SK-N-SH (cell line): ENCODE results near the gene PRKN. TPM values are rescaled to one million over a fixed set of nuclear protein-coding genes. Genes with fewer than 3 reads are reported as not detected.

Experiments used
- CTCF ChIA-PET: fragments of 300-600, 350-600 bp; formaldehyde crosslinking; extraction: SDS; loops from one replicate; lab custom pipeline; 2021; lab: Yijun Ruan, JAX
- POLR2A ChIA-PET: fragments of 350-600 bp; sonication (Branson Sonifier 250); formaldehyde crosslinking; extraction: SDS; loops from one replicate; lab custom pipeline; 2020; ENCODE audit warnings: antibody characterized with exemption, inconsistent platforms; lab: Yijun Ruan, JAX
- DNase-seq: peaks from one replicate; pipeline ENCODE4 v3.0.0; 2012
- H2AFZ ChIP-seq: fragments of 200-600 bp; sonication (generic); 2 replicates; pipeline ENCODE4 v1.8.1; 2016; ENCODE audit warnings: antibody characterized with exemption, mild to moderate bottlenecking, low read depth
- H3F3A ChIP-seq: fragments of 200-600 bp; sonication (generic); replicated peaks from 2 replicates; pipeline ENCODE3; 2016; ENCODE audit warnings: antibody characterized with exemption, mild to moderate bottlenecking; ENCODE audit not compliant: insufficient read depth
- H3K27ac ChIP-seq, 2 experiments: fragments of 200-500 bp in 1 of 2; fragments of 200-600 bp in 1 of 2; sonication (Bioruptor generic) in 1 of 2; sonication (generic), shearing (Covaris generic) in 1 of 2; 2 replicates each; pipeline versions ENCODE4 v1.5.1 to v1.6.1; 2014 to 2016; ENCODE audit warnings: low read depth in 2 of 2, inconsistent platforms in 1 of 2, low read length in 1 of 2, mild to moderate bottlenecking in 1 of 2, mixed read lengths in 1 of 2
- H3K27me3 ChIP-seq: fragments of 200-600 bp; sonication (generic), shearing (Covaris generic); 2 replicates; pipeline ENCODE4 v1.6.1; 2016; ENCODE audit warnings: mixed run types; ENCODE audit not compliant: insufficient read depth
- H3K36me3 ChIP-seq, 2 experiments: fragments of 200-500 bp in 1 of 2; fragments of 200-600 bp in 1 of 2; sonication (Bioruptor generic) in 1 of 2; sonication (generic) in 1 of 2; replicated peaks in 1 of 2; 2 replicates each; pipeline versions ENCODE3 to v1.5.1; 2014 to 2016; ENCODE audit warnings: low read length in 1 of 2, mild to moderate bottlenecking in 1 of 2; ENCODE audit not compliant: insufficient read depth in 2 of 2, control insufficient read depth in 1 of 2
- H3K4me1 ChIP-seq, 2 experiments: fragments of 200-500 bp in 1 of 2; fragments of 200-600 bp in 1 of 2; sonication (Bioruptor generic) in 1 of 2; sonication (generic), shearing (Covaris generic) in 1 of 2; 2 replicates each; pipeline versions ENCODE4 v1.5.1 to v1.6.1; 2014 to 2016; ENCODE audit warnings: low read depth in 1 of 2, low read length in 1 of 2, mixed run types in 1 of 2; ENCODE audit not compliant: insufficient read depth in 2 of 2, control insufficient read depth in 1 of 2
- H3K4me2 ChIP-seq: fragments of 200-600 bp; sonication (generic), shearing (Covaris generic); 2 replicates; pipeline ENCODE4 v1.6.1; 2017; ENCODE audit warnings: mixed run types
- H3K4me3 ChIP-seq, 2 experiments: fragments of 200-500 bp in 1 of 2; fragments of 200-600 bp in 1 of 2; sonication (Bioruptor generic) in 1 of 2; sonication (generic), shearing (Covaris generic) in 1 of 2; 2 replicates each; pipeline versions ENCODE4 v1.5.1 to v1.8.1; 2014 to 2016; ENCODE audit warnings: low read depth in 2 of 2, inconsistent platforms in 1 of 2, low read length in 1 of 2, mild to moderate bottlenecking in 1 of 2, mixed read lengths in 1 of 2, moderate library complexity in 1 of 2
- H3K79me2 ChIP-seq: fragments of 200-600 bp; sonication (generic); 2 replicates; pipeline ENCODE4 v1.8.1; 2017; ENCODE audit warnings: mild to moderate bottlenecking; ENCODE audit not compliant: insufficient read depth
- H3K9ac ChIP-seq: fragments of 200-600 bp; sonication (generic); 2 replicates; pipeline ENCODE4 v1.6.1; 2017; ENCODE audit warnings: mixed run types
- H3K9me2 ChIP-seq: fragments of 200-600 bp; sonication (generic); 2 replicates; pipeline ENCODE4 v1.6.1; 2017; ENCODE audit warnings: mixed run types
- H3K9me3 ChIP-seq: fragments of 200-600 bp; sonication (generic); 2 replicates; pipeline ENCODE4 v1.6.1; 2017; ENCODE audit warnings: mixed run types, mild to moderate bottlenecking, moderate library complexity
- H4K20me1 ChIP-seq: fragments of 200-600 bp; sonication (generic); 2 replicates; pipeline ENCODE4 v1.6.1; 2017; ENCODE audit warnings: mild to moderate bottlenecking, mixed run types; ENCODE audit not compliant: insufficient read depth
- CHD2 ChIP-seq: fragments of 150-350 bp; IDR thresholded peaks from 2 replicates; pipeline ENCODE4 v1.6.1; 2018; ENCODE audit warnings: low read length; ENCODE audit not compliant: partially characterized antibody
- FOXJ3 ChIP-seq: sonication (generic); formaldehyde crosslinking; IDR thresholded peaks from 2 replicates; pipeline ENCODE4 v1.5.1; 2020; ENCODE audit warnings: mild to moderate bottlenecking, missing genetic modification reagents
- GABPA ChIP-seq: IDR thresholded peaks from 2 replicates; pipeline ENCODE4 v1.4.0; 2012; ENCODE audit warnings: low read depth, mild to moderate bottlenecking
- IRF3 ChIP-seq: fragments of 150-350 bp; IDR thresholded peaks from 2 replicates; pipeline ENCODE4 v1.6.1; 2016; ENCODE audit warnings: mild to moderate bottlenecking, low read depth, low read length
- JUND ChIP-seq: IDR thresholded peaks from 2 replicates; pipeline ENCODE4 v1.4.0; 2012
- MXI1 ChIP-seq: IDR thresholded peaks from 2 replicates; pipeline ENCODE4 v1.6.1; 2012; ENCODE audit warnings: mild to moderate bottlenecking, low read depth, low read length, improper control_type of control experiment
- REST ChIP-seq: IDR thresholded peaks from 2 replicates; pipeline ENCODE4 v1.6.1; 2012; ENCODE audit warnings: mild to moderate bottlenecking, low read depth, low read length, moderate library complexity
- RFX5 ChIP-seq: IDR thresholded peaks from 2 replicates; pipeline ENCODE4 v1.6.1; 2012; ENCODE audit warnings: mild to moderate bottlenecking, improper control_type of control experiment, low read length
- SMC3 ChIP-seq: IDR thresholded peaks from 2 replicates; pipeline ENCODE4 v1.6.1; 2012; ENCODE audit warnings: low read depth, low read length, improper control_type of control experiment
- TAF1 ChIP-seq: IDR thresholded peaks from 2 replicates; pipeline ENCODE4 v1.6.1; 2012; ENCODE audit warnings: low read depth, mild to moderate bottlenecking, low read length, moderate library complexity, borderline replicate concordance
- TEAD4 ChIP-seq: IDR thresholded peaks from 2 replicates; pipeline ENCODE4 v1.4.0; 2012; ENCODE audit warnings: mild to moderate bottlenecking, borderline replicate concordance; ENCODE audit not compliant: insufficient read depth
- USF1 ChIP-seq: IDR thresholded peaks from 2 replicates; pipeline ENCODE4 v1.4.0; 2012; ENCODE audit warnings: low read depth, borderline replicate concordance
- YY1 ChIP-seq: IDR thresholded peaks from 2 replicates; pipeline ENCODE4 v1.4.0; 2012; ENCODE audit warnings: low read depth, mild to moderate bottlenecking
- WGBS: methylation state at CpG from one replicate; pipeline ENCODE4 v1.1.6; 2017; ENCODE audit warnings: low lambda C conversion rate; 5-methylcytosine and 5-hydroxymethylcytosine counted together
- polyA plus RNA-seq, 3 experiments: library from polyadenylated mRNA; depleted of rRNA; stranded (reverse); fragments of >200 nt; gene quantifications; 2 replicates each; pipeline ENCODE4 v1.2.3, GENCODE V29; 2012

PRKN gene
- polyA plus RNA-seq, 1 of the 3 experiments (the other 2 are of a cell fraction): 0.76 TPM

DNA sequence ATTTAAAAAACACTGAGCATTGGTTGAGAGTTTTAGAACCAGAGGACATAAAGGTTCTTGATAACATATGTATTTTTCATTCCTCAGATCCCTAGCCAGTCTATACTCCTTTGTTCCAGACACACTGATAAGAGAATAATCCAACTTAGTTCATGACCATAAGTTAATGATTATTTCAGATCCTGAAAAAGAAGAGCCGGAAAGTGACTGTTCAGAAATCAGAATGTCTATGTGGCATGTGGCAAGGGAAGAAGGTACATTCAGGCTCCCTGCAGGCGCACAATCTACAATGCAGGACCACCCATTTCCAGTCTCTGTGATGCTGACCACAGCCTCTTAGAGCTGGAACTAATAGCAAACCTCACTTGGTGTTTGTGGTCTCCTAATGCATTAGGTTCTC, 787.0 kb downstream of the PRKN start:
- no peak overlapping the region for H3K27ac ChIP-seq
- H2AFZ ChIP-seq: no peak overlapping the region
- DNase-seq: no peak
- no peak overlapping the region for H3K4me3 ChIP-seq
- POLR2A ChIA-PET: no interaction called here
- no peak overlapping the region for H3K4me2 ChIP-seq
- H3K79me2 ChIP-seq: no peaks in the 10 kb centered on the region
- CTCF ChIA-PET: no interaction called here
- no peaks in the 10 kb centered on the region for H3K4me1 ChIP-seq
- no peak overlapping the region for H3K9ac ChIP-seq
- no peaks in the 10 kb centered on the region for H3K9me3 ChIP-seq
- no peaks in the 10 kb centered on the region for H3K27me3 ChIP-seq
- H3K9me2 ChIP-seq: no peaks in the 10 kb centered on the region
- no peaks in the 10 kb centered on the region for H3K36me3 ChIP-seq
- no peak for TF ChIP-seq RFX5
- TF ChIP-seq JUND: no peak
- no peak for TF ChIP-seq SMC3
- no peak for TF ChIP-seq MXI1
- TF ChIP-seq USF1: no peak
- TF ChIP-seq GABPA: no peak
- WGBS: 57% methylated on average over 2 of the region's 2 CpGs
- H3F3A ChIP-seq: no peaks in the 10 kb centered on the region
- no peaks in the 10 kb centered on the region for H4K20me1 ChIP-seq

DNA sequence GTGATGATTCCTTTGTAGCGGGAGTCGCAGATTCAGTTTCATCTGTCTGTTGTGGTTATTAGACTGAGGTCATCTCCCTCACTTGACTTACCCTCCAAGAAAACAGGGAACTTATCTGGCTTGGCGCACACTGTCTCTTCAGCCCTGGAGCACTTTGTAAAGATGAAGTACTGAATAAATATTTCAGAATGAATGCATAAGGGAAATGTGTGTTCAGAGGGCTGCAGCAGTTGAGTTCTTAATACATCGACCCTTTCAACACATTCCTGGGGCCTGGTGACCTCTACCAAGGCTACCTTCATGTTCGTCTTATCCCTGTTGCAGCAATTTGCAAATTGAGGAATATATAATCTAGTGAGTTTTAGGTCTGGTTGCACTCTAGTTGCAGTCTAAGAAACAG, 801.2 kb downstream of the PRKN start:
- Histone ChIP-seq H3K27me3 (no peaks in the 10 kb centered on the region), H4K20me1 (no peaks in the 10 kb centered on the region), H3K79me2 (no peaks in the 10 kb centered on the region), H3K4me2 (no peak overlapping the region), H3K9ac (no peak overlapping the region), H3K9me2 (no peaks in the 10 kb centered on the region), H3K4me1 (no peaks in the 10 kb centered on the region), H3K4me3 (no peak overlapping the region), H3K27ac (no peak overlapping the region), H3K36me3 (no peaks in the 10 kb centered on the region), H3F3A (no peaks in the 10 kb centered on the region), H2AFZ (no peak overlapping the region), H3K9me3 (no peaks in the 10 kb centered on the region)
- TF ChIP-seq IRF3: no peak
- TF ChIP-seq FOXJ3 (CRISPR knock-in tag): no peak
- TF ChIP-seq MXI1: no peak
- no peak for TF ChIP-seq CHD2
- TF ChIP-seq GABPA: no peak
- no peak for TF ChIP-seq YY1
- no peak for TF ChIP-seq USF1
- no peak for TF ChIP-seq TAF1
- no peak for TF ChIP-seq REST
- TF ChIP-seq TEAD4: no peak
- no peak for DNase-seq
- 70% methylated on average over 5 of the region's 5 CpGs for WGBS
- POLR2A ChIA-PET: no interaction called here
- CTCF ChIA-PET: no interaction called here
